ENCODE results near the gene QRFP.

QRFP gene

GRCh38 chr9:130904070-130905044, 7.7 kb upstream of the QRFP start:
- DNase-seq: no peak

- no peak for DNase-seq
Observed at GRCh38 chr9:130903194-130904069, 6.8 kb upstream of the QRFP start.

GRCh38 chr9:130902204-130903185, 5.9 kb upstream of the QRFP start:
- no peak for DNase-seq

DNA sequence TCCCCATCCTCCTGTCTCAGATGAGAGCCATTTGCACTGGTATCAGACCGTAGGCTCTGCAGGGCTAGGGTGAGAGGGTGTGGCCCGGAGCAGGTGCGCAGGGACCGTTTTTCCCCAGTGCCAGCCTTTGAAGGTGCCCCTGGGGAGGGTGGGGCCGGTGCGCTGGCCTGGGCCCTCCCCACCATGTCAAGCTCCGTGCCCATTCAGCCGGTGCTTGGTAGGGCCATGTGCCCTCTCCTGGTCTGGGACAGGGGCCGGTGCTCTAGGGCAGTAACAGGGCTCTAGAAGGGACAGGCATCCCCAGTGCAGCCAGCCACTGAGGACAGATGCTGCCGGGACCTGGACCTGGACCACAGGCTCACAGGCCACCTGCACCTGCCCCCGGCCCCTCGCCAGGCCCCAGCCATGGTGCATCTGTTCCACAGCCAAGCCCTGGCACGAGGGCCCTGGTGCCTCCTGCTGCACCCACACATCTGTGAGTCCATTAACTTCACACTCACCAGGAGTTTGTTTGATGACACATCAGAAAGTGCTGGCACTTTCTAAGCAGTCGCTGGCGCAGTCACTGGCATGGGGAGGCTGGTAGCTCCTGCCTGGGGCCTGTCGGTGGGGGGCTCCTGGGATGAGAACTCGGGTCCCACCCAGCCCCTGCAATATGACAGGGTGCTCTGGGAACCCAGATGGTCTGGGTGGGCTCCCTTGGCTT, 5.0 kb upstream of the QRFP start:
- no peak for DNase-seq

GRCh38 chr9:130900701-130901497, 4.3 kb upstream of the QRFP start:
- no peak for DNase-seq

GRCh38 chr9:130899051-130899748, 2.6 kb upstream of the QRFP start:
- DNase-seq: peak; percentile 5

- DNase-seq: no peak
Observed at GRCh38 chr9:130898552-130898852, 1.9 kb upstream of the QRFP start.

DNA sequence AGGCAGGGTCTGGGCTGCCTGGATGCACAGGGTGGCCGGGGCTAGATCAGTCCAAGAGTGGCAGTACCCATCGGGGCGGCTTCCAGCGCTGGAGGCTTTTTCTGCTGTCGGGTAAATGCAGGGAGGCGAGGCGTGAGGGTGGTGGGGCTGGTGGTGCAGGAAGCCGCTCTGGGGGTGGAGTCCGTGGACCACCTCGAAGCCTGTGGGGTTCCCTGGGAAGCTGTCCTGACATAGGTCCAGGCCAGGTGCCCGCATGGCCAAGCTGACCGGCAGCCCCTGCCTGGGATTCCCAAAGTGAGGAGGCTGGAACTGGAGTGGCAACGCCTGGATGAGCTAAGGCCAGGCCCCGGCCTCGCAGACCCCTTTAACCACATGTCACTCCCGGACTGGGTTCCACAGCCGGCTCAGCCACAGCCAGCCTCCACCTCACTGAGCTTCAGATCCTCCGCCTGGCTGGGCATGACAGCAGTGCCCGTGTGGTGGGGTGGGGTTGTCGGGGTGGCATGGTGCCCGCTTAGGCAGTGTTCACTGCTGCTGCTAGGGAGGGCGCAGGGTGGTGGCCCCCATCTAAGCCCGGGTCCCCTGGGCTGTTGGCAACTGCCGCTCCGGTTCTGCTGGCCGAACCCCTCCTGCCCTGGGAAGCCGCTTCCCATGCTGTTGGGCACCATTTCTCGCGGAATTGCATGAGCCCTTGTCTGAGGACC, 1.4 kb upstream of the QRFP start:
- DNase-seq: no peak

- no peak for DNase-seq
Observed at GRCh38 chr9:130897105-130897751, 616 bp upstream of the QRFP start.

DNA sequence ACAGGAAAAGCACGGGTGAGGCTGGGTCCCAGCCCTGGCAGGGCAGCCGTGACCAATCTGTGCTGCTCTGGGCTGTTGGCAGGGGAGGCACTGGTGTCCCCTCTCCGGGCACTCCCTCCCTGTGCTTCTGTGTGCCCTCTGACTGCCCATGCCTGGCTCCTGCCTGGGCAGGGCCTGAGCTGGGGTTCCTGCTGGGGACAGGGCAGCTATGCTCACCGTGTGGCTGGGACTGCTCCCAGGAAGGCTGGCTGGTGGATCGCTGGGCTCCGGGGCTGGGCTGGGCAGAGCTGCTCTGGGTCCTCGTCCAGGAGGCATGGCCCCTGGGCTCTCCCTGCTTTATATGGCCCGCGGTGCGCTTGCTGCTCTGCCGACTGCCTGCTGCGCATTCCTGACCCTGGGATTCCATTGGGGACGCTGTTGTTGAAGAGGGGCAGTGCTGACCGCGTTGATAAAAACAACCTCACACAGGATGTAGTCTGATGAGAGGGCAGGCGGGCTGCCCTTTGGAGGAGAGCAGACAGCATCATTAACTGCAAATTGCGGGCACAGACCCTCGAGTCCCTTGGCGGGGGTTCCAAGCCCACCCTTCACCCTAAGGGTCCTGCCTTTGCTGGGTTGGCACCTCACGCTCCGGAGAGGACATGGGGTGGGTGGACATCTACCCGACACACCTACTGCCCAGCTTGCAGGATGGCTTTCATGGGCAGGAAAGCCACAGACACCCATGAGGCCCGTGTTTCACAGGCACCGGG, 955 bp downstream of the QRFP start:
- no peak for DNase-seq

DNA sequence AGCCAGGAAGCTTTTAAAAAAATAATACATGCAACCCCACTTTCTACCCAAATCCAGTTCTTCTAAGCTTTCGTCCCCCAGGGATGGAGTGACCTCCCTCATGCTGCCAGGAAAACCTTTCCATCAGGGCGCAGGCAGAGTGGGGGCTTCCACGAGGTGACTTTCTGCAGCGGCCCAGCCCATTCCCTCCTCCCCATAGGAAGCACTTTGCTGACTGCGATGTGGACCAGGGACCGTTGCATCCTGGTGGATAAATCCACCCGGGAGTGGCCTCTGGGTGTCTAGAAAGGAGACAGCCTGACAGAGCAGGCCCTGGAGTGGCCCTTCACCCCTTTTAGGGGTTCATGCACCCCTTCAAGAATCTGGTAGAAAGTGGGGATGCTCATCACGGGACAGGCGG, 1.6 kb downstream of the QRFP start:
- DNase-seq: no peak

DNA sequence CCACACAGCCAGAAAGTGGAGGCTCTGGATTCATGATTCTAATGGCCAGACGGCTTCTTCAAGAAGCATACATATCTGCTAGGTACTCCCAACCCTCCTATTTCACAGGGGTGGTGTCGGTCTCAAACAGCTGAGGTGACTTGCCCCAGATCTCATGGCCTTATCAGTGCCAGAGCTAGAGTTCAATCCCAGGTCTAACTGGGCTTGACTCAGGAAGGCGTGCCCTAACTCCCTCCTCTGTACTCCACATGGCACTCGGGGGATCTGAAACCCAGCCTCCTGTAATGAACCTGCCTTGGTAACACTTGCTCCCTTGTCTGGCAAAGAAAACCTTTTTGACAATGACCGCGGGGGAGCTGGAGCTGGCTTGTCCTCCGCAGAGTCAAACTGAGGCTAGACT, 2.1 kb downstream of the QRFP start:
- no peak for DNase-seq

GRCh38 chr9:130893341-130894101, 3.1 kb downstream of the QRFP start:
- no peak for DNase-seq

GRCh38 chr9:130892477-130893304, 3.9 kb downstream of the QRFP start:
- no peak for DNase-seq

- DNase-seq: no peak
Observed at GRCh38 chr9:130891688-130892476, 4.7 kb downstream of the QRFP start.
